ENCODE measurements around the gene SFMBT2.

SFMBT2 gene

GRCh38 chr10:7410862-7411670, at the start of gene SFMBT2:
SFMBT2 (minus strand) TSS chr10:7411034; CDS start chr10:7381898, 29,136 bp downstream.
- peak; percentile 65 for DNase-seq (ENCODE audit: low spot score)

- DNase-seq (ENCODE audit: low spot score), result no peak
Measured at GRCh38 chr10:7460006-7460405, 49.2 kb upstream of the SFMBT2 start.

GRCh38 chr10:7458556-7458955, 47.7 kb upstream of the SFMBT2 start:
- no peak for DNase-seq (ENCODE audit: low spot score)

GRCh38 chr10:7457478-7458316, 46.9 kb upstream of the SFMBT2 start:
- no peak for DNase-seq (ENCODE audit: low spot score)

- DNase-seq (ENCODE audit: low spot score), result no peak
Measured at GRCh38 chr10:7449063-7449695, 38.3 kb upstream of the SFMBT2 start.

- DNase-seq (ENCODE audit: low spot score), result no peak
Measured at GRCh38 chr10:7445474-7446185, 34.8 kb upstream of the SFMBT2 start.

- DNase-seq (ENCODE audit: low spot score), result no peak
Measured at GRCh38 chr10:7444551-7445121, 33.8 kb upstream of the SFMBT2 start.

- no peak for DNase-seq (ENCODE audit: low spot score)
Measured at GRCh38 chr10:7443036-7443435, 32.2 kb upstream of the SFMBT2 start.

GRCh38 chr10:7441403-7442147, 30.7 kb upstream of the SFMBT2 start:
- DNase-seq (ENCODE audit: low spot score), result no peak

GRCh38 chr10:7439696-7440095, 28.9 kb upstream of the SFMBT2 start:
- DNase-seq (ENCODE audit: low spot score), result no peak

- no peak for DNase-seq (ENCODE audit: low spot score)
Measured at GRCh38 chr10:7438196-7438986, 27.6 kb upstream of the SFMBT2 start.

GRCh38 chr10:7436490-7437100, 25.8 kb upstream of the SFMBT2 start:
- no peak for DNase-seq (ENCODE audit: low spot score)

GRCh38 chr10:7435674-7436073, 24.8 kb upstream of the SFMBT2 start:
- no peak for DNase-seq (ENCODE audit: low spot score)

- DNase-seq (ENCODE audit: low spot score), result no peak
Measured at GRCh38 chr10:7434378-7434777, 23.5 kb upstream of the SFMBT2 start.

- no peak for DNase-seq (ENCODE audit: low spot score)
Measured at GRCh38 chr10:7433861-7434260, 23.0 kb upstream of the SFMBT2 start.

- no peak for DNase-seq (ENCODE audit: low spot score)
Measured at GRCh38 chr10:7432884-7433726, 22.3 kb upstream of the SFMBT2 start.

GRCh38 chr10:7428673-7429350, 18.0 kb upstream of the SFMBT2 start:
- no peak for DNase-seq (ENCODE audit: low spot score)

GRCh38 chr10:7426349-7426748, 15.5 kb upstream of the SFMBT2 start:
- DNase-seq (ENCODE audit: low spot score), result no peak

Measured in activated CD4-positive, alpha-beta T cell treated with anti-CD3 and anti-CD28 coated beads, Interleukin-2, Interleukin-4, amounts not matched to agents 100 ng/mL and 50 ng/mL, durations not matched to agents 16 hours and 8 hours (primary cell).